ENCODE results near the gene TSC2.
"Not testable (repeated sequence)": the region's sequence is repeated elsewhere in the genome, so short reads cannot be mapped to it uniquely, and the experiment has no call there.

Gene TSC2

GRCh38 chr16:2125609-2126008, 77.8 kb downstream of the TSC2 start:
- in situ Hi-C loops (cut with MboI; ENCODE audit: low pct_unique_long_range_greater_than_20kb, low sequenced_read_pairs), result not testable (repeated sequence)

GRCh38 chr16:2126161-2126743, 78.5 kb downstream of the TSC2 start:
- DNase-seq; in situ Hi-C loops (cut with MboI; ENCODE audit: low pct_unique_long_range_greater_than_20kb, low sequenced_read_pairs): not testable (repeated sequence)

More at GRCh38 chr16:2125609-2126008, 77.8 kb downstream of the TSC2 start:
- not testable (repeated sequence) for DNase-seq

DNA sequence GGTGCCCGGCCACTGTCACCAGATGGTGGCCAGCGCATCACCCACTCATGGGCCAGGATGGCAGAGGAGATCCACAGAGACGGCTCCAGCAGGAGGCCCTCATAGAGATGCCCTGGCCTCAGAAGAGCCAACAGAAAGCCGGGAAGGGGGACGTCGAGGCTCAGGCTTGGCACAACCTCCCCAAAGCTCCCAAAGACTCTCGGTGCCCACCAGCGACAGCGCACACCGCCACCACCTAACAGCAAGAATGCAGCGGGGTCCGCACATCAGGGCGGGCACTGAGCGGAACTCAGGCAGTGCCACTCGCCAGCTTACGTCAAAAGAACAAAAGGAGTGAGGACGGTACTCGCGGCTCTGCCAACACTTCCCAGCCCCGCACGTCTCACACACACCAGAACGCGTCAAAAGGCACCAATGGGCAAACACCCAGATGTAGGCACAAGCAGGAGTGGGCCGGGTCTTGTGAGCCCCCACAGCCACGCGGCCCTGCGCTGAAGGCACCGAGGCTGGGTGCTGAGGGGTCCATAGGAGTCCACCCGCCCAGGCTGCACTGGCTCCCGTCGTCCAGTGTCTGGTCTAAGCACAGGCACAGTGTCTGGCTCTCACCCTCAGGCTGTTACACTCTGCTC, 79.3 kb downstream of the TSC2 start:
- in situ Hi-C loops (cut with MboI; ENCODE audit: low pct_unique_long_range_greater_than_20kb, low sequenced_read_pairs); DNase-seq: not testable (repeated sequence)

GRCh38 chr16:2127630-2128280, 80.0 kb downstream of the TSC2 start:
- in situ Hi-C loops (cut with MboI; ENCODE audit: low pct_unique_long_range_greater_than_20kb, low sequenced_read_pairs), result not testable (repeated sequence)
- peak; percentile 42 for DNase-seq

- DNase-seq; in situ Hi-C loops (cut with MboI; ENCODE audit: low pct_unique_long_range_greater_than_20kb, low sequenced_read_pairs): not testable (repeated sequence)
Observed at GRCh38 chr16:2129251-2129650, 81.5 kb downstream of the TSC2 start.

- in situ Hi-C loops (cut with MboI; ENCODE audit: low pct_unique_long_range_greater_than_20kb, low sequenced_read_pairs); DNase-seq: not testable (repeated sequence)
Observed at GRCh38 chr16:2129890-2130447, 82.2 kb downstream of the TSC2 start.

DNA sequence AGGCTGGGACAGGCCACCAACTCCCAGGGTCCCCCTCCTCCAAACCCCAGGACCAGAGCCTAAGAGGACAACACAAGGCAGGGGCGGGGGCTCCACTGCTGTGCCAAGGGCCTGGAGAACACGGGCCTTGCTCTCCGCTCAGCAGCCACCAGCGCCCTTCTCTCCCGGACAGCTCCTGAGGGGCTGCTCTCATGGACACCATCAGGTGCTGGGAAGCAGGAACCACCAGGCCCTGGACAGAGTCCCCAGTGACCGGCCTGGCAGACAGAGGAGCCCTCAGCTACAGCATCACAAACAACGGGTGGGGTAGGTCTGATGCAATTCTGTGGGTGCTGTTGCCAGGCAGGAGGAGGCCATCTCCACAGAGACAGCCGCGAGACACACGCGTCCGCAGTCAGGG, 86.0 kb downstream of the TSC2 start:
- in situ Hi-C loops (cut with MboI; ENCODE audit: low pct_unique_long_range_greater_than_20kb, low sequenced_read_pairs); DNase-seq: not testable (repeated sequence)

- in situ Hi-C loops (cut with MboI; ENCODE audit: low pct_unique_long_range_greater_than_20kb, low sequenced_read_pairs); DNase-seq: not testable (repeated sequence)
Observed at GRCh38 chr16:2135071-2135470, 87.3 kb downstream of the TSC2 start.

DNA sequence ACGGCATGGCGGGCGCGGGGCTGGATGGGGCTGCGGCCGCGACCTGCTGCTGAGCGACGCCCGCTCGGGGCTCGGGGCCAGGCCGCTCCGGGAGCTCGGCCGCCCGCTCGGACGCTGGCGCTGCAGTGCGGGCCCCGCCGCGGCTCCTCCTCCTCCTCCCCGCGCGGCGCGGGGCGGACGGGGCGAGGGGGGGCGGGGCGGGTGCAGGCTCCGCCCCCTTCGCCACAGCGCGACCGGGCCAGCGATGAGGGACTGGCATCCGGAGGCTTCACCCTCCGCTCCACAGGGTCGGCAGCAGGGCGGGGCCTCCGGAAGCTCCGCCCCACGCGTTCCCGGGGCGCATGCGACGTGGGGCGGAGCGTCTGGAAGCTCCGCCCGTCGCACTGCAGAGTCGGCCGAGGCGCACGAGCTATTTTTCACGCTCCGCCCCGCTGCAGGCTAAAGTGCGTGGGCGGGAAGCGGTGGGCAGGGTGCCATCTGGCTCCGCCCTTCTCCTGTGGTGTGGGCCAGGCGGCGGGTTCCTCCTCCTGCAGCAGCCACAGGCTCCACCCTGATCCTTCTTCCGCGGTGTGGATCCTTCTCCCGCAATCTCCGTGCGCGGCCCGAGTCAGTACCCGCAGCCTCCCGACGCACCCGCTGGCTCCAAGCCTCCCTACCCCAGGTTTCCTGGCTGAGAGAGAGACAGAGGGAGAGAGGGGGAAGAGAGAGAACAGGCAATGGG, 88.1 kb downstream of the TSC2 start, which contains the start of gene PKD1:
Gene PKD1, minus strand, starts transcription at position 129 of the 721 bp plus-strand sequence. CDS start 209 bp downstream, outside the sequence.
- peak; percentile 97 for DNase-seq
- in situ Hi-C loops (cut with MboI; ENCODE audit: low pct_unique_long_range_greater_than_20kb, low sequenced_read_pairs), result not testable (repeated sequence)

All from KBM-7 (cell line).